ENCODE measurements around the gene LRP1B.
"Not testable (repeated sequence)": the region's sequence is repeated elsewhere in the genome, so short reads cannot be mapped to it uniquely, and the experiment has no call there.

The LRP1B gene

DNA sequence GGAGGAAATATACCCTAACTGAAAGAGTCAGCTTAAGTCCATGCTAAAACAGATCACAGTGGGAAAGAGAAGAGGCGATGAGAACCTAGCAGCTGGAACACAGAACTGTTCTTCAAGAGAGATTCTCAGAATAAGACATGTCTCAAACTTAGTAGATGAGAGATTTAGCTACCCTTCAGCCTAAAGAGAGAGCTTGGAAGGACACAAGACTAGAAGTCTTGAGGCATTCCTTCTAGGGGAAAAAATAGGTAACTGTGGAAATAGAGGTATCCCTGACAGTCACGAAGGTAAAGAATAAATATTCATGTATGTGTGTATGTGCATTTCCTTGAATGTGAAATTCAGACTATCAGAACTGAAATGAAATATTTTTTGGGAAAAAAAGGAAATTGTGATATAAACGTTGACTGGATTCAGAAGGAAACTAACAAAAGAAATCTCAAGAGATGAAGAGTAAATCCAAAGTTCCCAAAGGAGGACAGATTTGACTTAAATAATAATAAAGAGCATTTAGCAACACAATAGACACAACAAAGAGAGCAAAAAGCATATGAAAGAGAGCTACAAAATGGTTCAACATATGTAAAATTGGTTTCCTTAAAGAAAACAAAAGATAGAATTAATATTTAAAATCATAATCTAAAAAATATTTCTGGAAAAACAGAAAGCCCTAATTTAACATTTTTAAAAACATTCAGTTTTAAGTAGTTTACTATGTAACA is 258.7 kb downstream of the LRP1B start:
- H3K27me3 ChIP-seq (replicated peaks; ENCODE audit: control insufficient read depth, insufficient read depth, low read length) = no peaks in the 10 kb centered on the region
- H3K36me3 ChIP-seq (ENCODE audit: control insufficient read depth, insufficient read depth, low read length, severe bottlenecking) = no peaks in the 10 kb centered on the region
- no peak overlapping the region for H3K4me3 ChIP-seq (ENCODE audit: low read length)
- no peak overlapping the region for H3K9ac ChIP-seq (ENCODE audit: low read length)
- peaks cover 14% of the 10 kb centered on the region for H3K9me3 ChIP-seq (ENCODE audit: control insufficient read depth, low read length)
- no peaks in the 10 kb centered on the region for H3K4me1 ChIP-seq (ENCODE audit: control insufficient read depth, insufficient read depth, low read length)
- DNase-seq (ENCODE audit: low read depth) = no peak

GRCh38 chr2:141869572-141869971 is 261.2 kb downstream of the LRP1B start:
- peaks cover 14% of the 10 kb centered on the region for H3K9me3 ChIP-seq (ENCODE audit: control insufficient read depth, low read length)
- no peak for DNase-seq (ENCODE audit: low read depth)
- H3K9ac ChIP-seq (ENCODE audit: low read length) = no peak overlapping the region
- H3K4me3 ChIP-seq (ENCODE audit: low read length) = no peak overlapping the region
- no peaks in the 10 kb centered on the region for H3K36me3 ChIP-seq (ENCODE audit: control insufficient read depth, insufficient read depth, low read length, severe bottlenecking)
- no peaks in the 10 kb centered on the region for H3K4me1 ChIP-seq (ENCODE audit: control insufficient read depth, insufficient read depth, low read length)
- no peaks in the 10 kb centered on the region for H3K27me3 ChIP-seq (replicated peaks; ENCODE audit: control insufficient read depth, insufficient read depth, low read length)

GRCh38 chr2:141863964-141864363 is 266.9 kb downstream of the LRP1B start:
- no peak for DNase-seq (ENCODE audit: low read depth)
- Histone ChIP-seq H3K9ac (ENCODE audit: low read length) (no peak overlapping the region), H3K4me1 (ENCODE audit: control insufficient read depth, insufficient read depth, low read length) (no peaks in the 10 kb centered on the region)

GRCh38 chr2:141856215-141856919 is 274.4 kb downstream of the LRP1B start:
- H3K4me3 ChIP-seq (ENCODE audit: low read length) = no peak overlapping the region
- no peaks in the 10 kb centered on the region for H3K36me3 ChIP-seq (ENCODE audit: control insufficient read depth, insufficient read depth, low read length, severe bottlenecking)
- H3K27me3 ChIP-seq (replicated peaks; ENCODE audit: control insufficient read depth, insufficient read depth, low read length) = no peaks in the 10 kb centered on the region
- no peak overlapping the region for H3K9ac ChIP-seq (ENCODE audit: low read length)
- no peak for DNase-seq (ENCODE audit: low read depth)
- no peaks in the 10 kb centered on the region for H3K9me3 ChIP-seq (ENCODE audit: control insufficient read depth, low read length)
- no peaks in the 10 kb centered on the region for H3K4me1 ChIP-seq (ENCODE audit: control insufficient read depth, insufficient read depth, low read length)

More at GRCh38 chr2:141863964-141864363, 266.9 kb downstream of the LRP1B start:
- H3K4me3 ChIP-seq (ENCODE audit: low read length) = no peak overlapping the region
- H3K27me3 ChIP-seq (replicated peaks; ENCODE audit: control insufficient read depth, insufficient read depth, low read length) = no peaks in the 10 kb centered on the region
- no peaks in the 10 kb centered on the region for H3K9me3 ChIP-seq (ENCODE audit: control insufficient read depth, low read length)
- no peaks in the 10 kb centered on the region for H3K36me3 ChIP-seq (ENCODE audit: control insufficient read depth, insufficient read depth, low read length, severe bottlenecking)

DNA sequence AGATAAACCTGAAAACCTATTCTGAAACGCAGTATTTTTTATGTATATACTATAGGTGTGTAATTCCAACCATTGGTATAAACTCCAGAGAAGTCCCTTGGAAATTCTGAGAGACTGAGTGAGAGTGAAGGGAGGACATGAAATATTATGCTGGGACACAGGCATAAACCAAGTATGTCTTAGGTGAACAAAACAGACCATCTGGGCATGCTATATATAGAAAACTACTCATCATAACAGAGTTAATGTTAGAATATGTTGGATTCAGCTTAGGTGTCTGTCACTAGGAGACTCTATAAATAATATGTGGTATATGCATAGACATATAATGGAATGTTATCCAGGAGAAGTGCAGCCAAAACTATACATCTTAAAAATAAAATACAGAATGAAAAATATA is 282.6 kb downstream of the LRP1B start:
- H3K4me1 ChIP-seq (ENCODE audit: control insufficient read depth, insufficient read depth, low read length) = no peaks in the 10 kb centered on the region
- H3K4me3 ChIP-seq (ENCODE audit: low read length) = no peak overlapping the region
- DNase-seq (ENCODE audit: low read depth) = no peak
- H3K9me3 ChIP-seq (ENCODE audit: control insufficient read depth, low read length) = no peaks in the 10 kb centered on the region
- no peak overlapping the region for H3K9ac ChIP-seq (ENCODE audit: low read length)
- no peaks in the 10 kb centered on the region for H3K36me3 ChIP-seq (ENCODE audit: control insufficient read depth, insufficient read depth, low read length, severe bottlenecking)
- H3K27me3 ChIP-seq (replicated peaks; ENCODE audit: control insufficient read depth, insufficient read depth, low read length) = no peaks in the 10 kb centered on the region

DNA sequence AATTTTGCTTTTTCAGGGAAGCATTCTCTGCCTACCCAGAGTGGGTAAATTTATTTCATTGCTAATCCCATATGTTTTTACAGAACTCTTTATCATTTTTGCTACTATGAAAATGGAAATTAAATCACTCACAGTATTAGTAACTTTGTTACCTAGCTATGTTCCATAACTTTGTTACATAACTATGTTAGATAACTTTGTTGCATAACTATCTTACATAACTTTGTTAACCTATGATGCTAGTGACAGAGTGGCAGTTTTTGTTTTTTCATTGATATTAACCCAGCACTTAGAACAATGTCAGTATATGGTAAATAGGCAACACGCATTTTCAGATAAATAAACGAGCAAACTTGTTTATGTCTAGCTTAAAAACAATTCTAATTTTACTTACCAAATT is 286.6 kb downstream of the LRP1B start:
- no peak overlapping the region for H3K9ac ChIP-seq (ENCODE audit: low read length)
- DNase-seq (ENCODE audit: low read depth) = no peak
- H3K27me3 ChIP-seq (replicated peaks; ENCODE audit: control insufficient read depth, insufficient read depth, low read length) = no peaks in the 10 kb centered on the region
- no peaks in the 10 kb centered on the region for H3K36me3 ChIP-seq (ENCODE audit: control insufficient read depth, insufficient read depth, low read length, severe bottlenecking)
- H3K4me1 ChIP-seq (ENCODE audit: control insufficient read depth, insufficient read depth, low read length) = no peaks in the 10 kb centered on the region
- no peak overlapping the region for H3K4me3 ChIP-seq (ENCODE audit: low read length)
- no peaks in the 10 kb centered on the region for H3K9me3 ChIP-seq (ENCODE audit: control insufficient read depth, low read length)

DNA sequence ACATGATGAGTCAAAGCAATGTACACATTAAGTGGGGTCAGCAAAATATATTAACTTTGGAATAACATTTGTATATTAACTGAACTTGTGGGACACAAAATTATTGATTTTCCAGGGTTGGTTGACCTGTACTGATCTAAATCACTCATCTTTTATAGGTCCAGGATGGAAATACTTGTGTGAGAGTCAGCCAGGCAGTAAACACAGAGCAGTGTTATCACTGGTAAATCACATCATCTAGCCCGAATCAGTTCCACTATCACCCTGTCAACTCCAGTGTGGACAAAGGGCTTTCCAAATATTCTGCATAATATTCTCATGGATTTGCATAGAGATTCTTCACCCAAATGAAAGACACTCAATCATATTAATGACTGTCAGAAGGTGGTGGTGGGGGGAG is 295.7 kb downstream of the LRP1B start:
- no peak overlapping the region for H3K9ac ChIP-seq (ENCODE audit: low read length)

GRCh38 chr2:141828761-141829160 is 302.1 kb downstream of the LRP1B start:
- H3K27me3 ChIP-seq (replicated peaks; ENCODE audit: control insufficient read depth, insufficient read depth, low read length) = no peaks in the 10 kb centered on the region
- no peak overlapping the region for H3K9ac ChIP-seq (ENCODE audit: low read length)

More for the DNA sequence above, 295.7 kb downstream of the LRP1B start:
- no peak for DNase-seq (ENCODE audit: low read depth)
- Histone ChIP-seq H3K27me3 (replicated peaks; ENCODE audit: control insufficient read depth, insufficient read depth, low read length) (no peaks in the 10 kb centered on the region), H3K4me3 (ENCODE audit: low read length) (no peak overlapping the region), H3K9me3 (ENCODE audit: control insufficient read depth, low read length) (no peaks in the 10 kb centered on the region), H3K36me3 (ENCODE audit: control insufficient read depth, insufficient read depth, low read length, severe bottlenecking) (no peaks in the 10 kb centered on the region), H3K4me1 (ENCODE audit: control insufficient read depth, insufficient read depth, low read length) (no peaks in the 10 kb centered on the region)

DNA sequence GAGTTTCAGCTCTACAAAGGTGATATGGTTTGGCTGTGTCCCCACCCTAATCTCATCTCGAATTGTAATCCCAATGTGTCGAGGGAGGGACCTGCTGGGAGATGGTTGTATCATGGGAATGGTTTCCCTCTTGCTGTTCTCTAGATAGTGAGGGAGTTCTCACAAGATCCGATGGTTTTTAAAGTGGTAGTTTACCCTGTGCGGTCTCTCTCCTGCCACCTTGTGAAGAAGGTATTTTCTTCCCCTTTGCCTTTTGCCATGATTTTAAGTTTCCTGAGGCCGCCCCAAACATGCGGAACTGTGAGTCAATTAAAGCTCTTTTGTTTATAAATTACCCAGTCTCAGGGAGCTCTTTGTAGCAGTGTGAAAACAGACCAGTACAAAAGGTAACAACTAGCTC is 306.0 kb downstream of the LRP1B start:
- Histone ChIP-seq H3K4me1 (ENCODE audit: control insufficient read depth, insufficient read depth, low read length) (no peaks in the 10 kb centered on the region), H3K9ac (ENCODE audit: low read length) (no peak overlapping the region), H3K9me3 (ENCODE audit: control insufficient read depth, low read length) (no peaks in the 10 kb centered on the region), H3K27me3 (replicated peaks; ENCODE audit: control insufficient read depth, insufficient read depth, low read length) (no peaks in the 10 kb centered on the region), H3K36me3 (ENCODE audit: control insufficient read depth, insufficient read depth, low read length, severe bottlenecking) (no peaks in the 10 kb centered on the region), H3K4me3 (ENCODE audit: low read length) (no peak overlapping the region)
- no peak for DNase-seq (ENCODE audit: low read depth)

More at GRCh38 chr2:141828761-141829160, 302.1 kb downstream of the LRP1B start:
- no peaks in the 10 kb centered on the region for H3K4me1 ChIP-seq (ENCODE audit: control insufficient read depth, insufficient read depth, low read length)
- no peak for DNase-seq (ENCODE audit: low read depth)
- H3K9me3 ChIP-seq (ENCODE audit: control insufficient read depth, low read length) = no peaks in the 10 kb centered on the region
- no peaks in the 10 kb centered on the region for H3K36me3 ChIP-seq (ENCODE audit: control insufficient read depth, insufficient read depth, low read length, severe bottlenecking)
- no peak overlapping the region for H3K4me3 ChIP-seq (ENCODE audit: low read length)

DNA sequence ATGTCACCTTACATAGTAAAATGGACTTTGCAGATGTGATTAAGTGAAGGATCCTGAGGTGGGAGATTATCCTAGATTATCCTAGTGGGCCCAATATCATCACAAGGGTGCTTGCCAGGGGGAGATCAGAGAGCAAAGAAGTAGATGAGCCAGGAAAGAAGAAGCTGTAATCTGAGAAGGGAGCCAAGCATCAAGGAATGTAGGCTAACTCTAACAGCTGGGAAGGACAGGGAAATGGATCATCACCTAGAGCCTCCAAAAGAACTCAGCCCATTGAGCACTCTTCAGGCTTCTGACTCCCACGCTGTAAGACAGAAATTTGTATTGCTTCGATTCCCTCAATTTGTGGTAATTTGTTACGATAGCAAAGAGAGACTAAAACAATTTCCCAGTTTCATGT is 309.9 kb downstream of the LRP1B start:
- H3K4me3 ChIP-seq (ENCODE audit: low read length) = no peak overlapping the region
- no peak for DNase-seq (ENCODE audit: low read depth)
- H3K9ac ChIP-seq (ENCODE audit: low read length) = no peak overlapping the region
- no peaks in the 10 kb centered on the region for H3K27me3 ChIP-seq (replicated peaks; ENCODE audit: control insufficient read depth, insufficient read depth, low read length)
- H3K9me3 ChIP-seq (ENCODE audit: control insufficient read depth, low read length) = no peaks in the 10 kb centered on the region
- no peaks in the 10 kb centered on the region for H3K36me3 ChIP-seq (ENCODE audit: control insufficient read depth, insufficient read depth, low read length, severe bottlenecking)
- H3K4me1 ChIP-seq (ENCODE audit: control insufficient read depth, insufficient read depth, low read length) = no peaks in the 10 kb centered on the region

DNA sequence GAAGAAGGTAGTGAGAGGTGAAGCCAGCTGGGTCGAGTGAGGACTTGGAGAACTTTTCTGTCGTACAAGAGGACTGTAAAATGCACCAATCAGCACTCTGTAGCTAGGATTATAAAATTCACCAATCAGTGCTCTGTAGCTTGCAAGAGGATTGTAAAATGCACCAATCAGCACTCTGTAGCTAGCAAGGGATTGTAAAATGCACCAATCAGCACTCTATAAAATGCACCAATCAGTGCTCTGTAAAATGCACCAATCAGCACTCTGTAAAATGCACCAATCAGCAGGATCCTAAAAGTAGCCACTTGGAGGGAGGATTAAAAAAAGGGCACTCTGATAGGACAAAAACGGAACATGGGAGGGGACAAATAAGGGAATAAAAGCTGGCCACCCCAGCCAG is 315.5 kb downstream of the LRP1B start:
- not testable (repeated sequence) for H3K4me1 ChIP-seq (ENCODE audit: control insufficient read depth, insufficient read depth, low read length)

More for the DNA sequence above, 315.5 kb downstream of the LRP1B start:
- not testable (repeated sequence) for DNase-seq (ENCODE audit: low read depth); H3K4me3 ChIP-seq (ENCODE audit: low read length); H3K36me3 ChIP-seq (ENCODE audit: control insufficient read depth, insufficient read depth, low read length, severe bottlenecking); H3K9ac ChIP-seq (ENCODE audit: low read length); H3K27me3 ChIP-seq (replicated peaks; ENCODE audit: control insufficient read depth, insufficient read depth, low read length); H3K9me3 ChIP-seq (ENCODE audit: control insufficient read depth, low read length)
